Stomach (tissue), 9 donors: ENCODE results near the gene TEX19. TPM values are rescaled to one million over a fixed set of nuclear protein-coding genes. Genes with fewer than 3 reads are reported as not detected.

Experiments
- DNase-seq, 2 donors: peaks; one replicate each; pipeline versions ENCODE4 v3.0.0 to v3.0.0-alpha.2; 2013 to 2019
- H3K27ac ChIP-seq, 5 donors: fragments of 200-600 bp in 4 of 5; sonication (generic) in 4 of 5; one replicate each; pipeline ENCODE4 v1.5.1; 2013 to 2019; ENCODE audit warnings: mild to moderate bottlenecking in 1 of 5, moderate library complexity in 1 of 5
- H3K27me3 ChIP-seq, 3 donors: fragments of 200-600 bp; sonication (generic); one replicate each; pipeline ENCODE4 v1.5.1; 2017 to 2019; ENCODE audit warnings: mixed run types in 1 of 3
- H3K36me3 ChIP-seq, 4 donors: fragments of 200-600 bp; sonication (generic); 1 replicate in 3 of 4; 2 replicates in 1 of 4; pipeline ENCODE4 v1.5.1; 2016 to 2019
- H3K4me1 ChIP-seq, 4 donors: fragments of 200-600 bp; sonication (generic); one replicate each; pipeline ENCODE4 v1.5.1; 2016 to 2019
- H3K4me3 ChIP-seq, 4 donors: fragments of 200-600 bp; sonication (generic) in 3 of 4; one replicate each; pipeline ENCODE4 v1.5.1; 2016 to 2019; ENCODE audit warnings: mild to moderate bottlenecking in 1 of 4
- H3K9me3 ChIP-seq, 4 donors: fragments of 200-600 bp; sonication (generic); one replicate each; pipeline ENCODE4 v1.5.1; 2016 to 2019
- EP300 ChIP-seq: sonication (generic); formaldehyde crosslinking; IDR thresholded peaks from one replicate; pipeline ENCODE4 v1.6.1; 2017; ENCODE audit warnings: antibody characterized with exemption
- POLR2A ChIP-seq, 4 donors: fragments of 450-650 bp; IDR thresholded peaks; one replicate each; pipeline ENCODE4 v1.6.1; 2016; ENCODE audit warnings: antibody characterized with exemption in 4 of 4, control low read depth in 2 of 4, mild to moderate bottlenecking in 1 of 4, moderate library complexity in 1 of 4
- POLR2AphosphoS5 ChIP-seq, 3 donors: sonication (generic); formaldehyde crosslinking; IDR thresholded peaks; one replicate each; pipeline ENCODE4 v1.6.1; 2016; ENCODE audit warnings: antibody characterized with exemption in 3 of 3
- WGBS, 5 donors: extraction: QIAGEN DNeasy Blood & Tissue Kit in 3 of 5; methylation state at CpG; one replicate each; pipeline versions ENCODE4 v1.1.5 to v1.1.7; 2013 to 2018; 5-methylcytosine and 5-hydroxymethylcytosine counted together
- intact Hi-C: fragments of 100-400 bp; cut with DNase I; formaldehyde crosslinking; loops from one replicate; pipeline ENCODE4 v1.15.1; 2023; ENCODE audit warnings: low total_unique reads
- polyA plus RNA-seq, 3 donors: library from polyadenylated mRNA; stranded (reverse); fragments of 200-250 nt; gene quantifications; one replicate each; pipeline ENCODE4 v1.2.3, GENCODE V29; 2013
- total RNA-seq, 5 donors: library from RNA; depleted of rRNA; stranded (reverse); fragments of >200 nt; gene quantifications; one replicate each; pipeline versions ENCODE4 v1.1.0 to v1.2.3, GENCODE V29; 2014 to 2016
- TF ChIP-seq, protein P1 (sequence below), 7 experiments: fragments of 450-650 bp in 4 of 7; fragments of 200-600 bp in 3 of 7; sonication (generic) in 3 of 7; IDR thresholded peaks; one replicate each; pipeline ENCODE4 v1.5.1; 2016 to 2019; ENCODE audit warnings: antibody characterized with exemption in 7 of 7, control low read depth in 2 of 7, mild to moderate bottlenecking in 1 of 7
- donor health status: healthy with polysubstance abuse.
- donor health status: Bipolar disorder and iron deficiency.
- donor health status: healthy.

TEX19 gene
- total and polyA plus RNA-seq, 8 donors, result not detected

- intact Hi-C loops, result no loop called here
- Histone ChIP-seq H3K27ac (no peak overlapping the region), H3K4me3 (no peak overlapping the region), H3K9me3 (no peaks in the 10 kb centered on the region), H3K4me1 (peaks cover 0 to 19% (median 12%) of the 10 kb centered on the region in 4 donors), H3K27me3 (peaks cover 0 to 36% (median 0%) of the 10 kb centered on the region in 3 donors), H3K36me3 (no peaks in the 10 kb centered on the region)
- TF ChIP-seq POLR2AphosphoS5 (IDR thresholded peaks at IDR 0.05) (no peak), POLR2A (IDR thresholded peaks at IDR 0.05) (no peak), EP300 (no peak)
- TF ChIP-seq, protein P1, sequence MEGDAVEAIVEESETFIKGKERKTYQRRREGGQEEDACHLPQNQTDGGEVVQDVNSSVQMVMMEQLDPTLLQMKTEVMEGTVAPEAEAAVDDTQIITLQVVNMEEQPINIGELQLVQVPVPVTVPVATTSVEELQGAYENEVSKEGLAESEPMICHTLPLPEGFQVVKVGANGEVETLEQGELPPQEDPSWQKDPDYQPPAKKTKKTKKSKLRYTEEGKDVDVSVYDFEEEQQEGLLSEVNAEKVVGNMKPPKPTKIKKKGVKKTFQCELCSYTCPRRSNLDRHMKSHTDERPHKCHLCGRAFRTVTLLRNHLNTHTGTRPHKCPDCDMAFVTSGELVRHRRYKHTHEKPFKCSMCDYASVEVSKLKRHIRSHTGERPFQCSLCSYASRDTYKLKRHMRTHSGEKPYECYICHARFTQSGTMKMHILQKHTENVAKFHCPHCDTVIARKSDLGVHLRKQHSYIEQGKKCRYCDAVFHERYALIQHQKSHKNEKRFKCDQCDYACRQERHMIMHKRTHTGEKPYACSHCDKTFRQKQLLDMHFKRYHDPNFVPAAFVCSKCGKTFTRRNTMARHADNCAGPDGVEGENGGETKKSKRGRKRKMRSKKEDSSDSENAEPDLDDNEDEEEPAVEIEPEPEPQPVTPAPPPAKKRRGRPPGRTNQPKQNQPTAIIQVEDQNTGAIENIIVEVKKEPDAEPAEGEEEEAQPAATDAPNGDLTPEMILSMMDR (IDR thresholded peaks at IDR 0.05), result no peak
- 54 to 65% (median 61%) methylated on average over 11 of the region's 11 CpGs for WGBS, 5 donors
- DNase-seq, result no peak
Measured at GRCh38 chr17:82348866-82349265, 10.2 kb upstream of the TEX19 start.

- DNase-seq, result peak in 1 of 2 donors; percentile 56
- peaks cover 0 to 36% (median 0%) of the 10 kb centered on the region in 3 donors for H3K27me3 ChIP-seq
- no peaks in the 10 kb centered on the region for H3K36me3 ChIP-seq
- TF ChIP-seq EP300 (no peak), POLR2AphosphoS5 (IDR thresholded peaks at IDR 0.05) (no peak), POLR2A (IDR thresholded peaks at IDR 0.05) (no peak)
- TF ChIP-seq, protein P1 (IDR thresholded peaks at IDR 0.05), result no peak
- no peaks in the 10 kb centered on the region for H3K9me3 ChIP-seq
- H3K4me1 ChIP-seq, result peaks cover 0 to 19% (median 12%) of the 10 kb centered on the region in 4 donors
- H3K27ac ChIP-seq, result no peak overlapping the region
- no peak overlapping the region for H3K4me3 ChIP-seq
- intact Hi-C loops, result no loop called here
- WGBS, 5 donors, result 28 to 51% (median 44%) methylated on average over 11 of the region's 11 CpGs
Measured at GRCh38 chr17:82349287-82349701, 9.8 kb upstream of the TEX19 start.

GRCh38 chr17:82350182-82351030, 8.6 kb upstream of the TEX19 start:
- WGBS, 5 donors, result 76 to 87% (median 86%) methylated on average over 21 to 28 of the region's 28 CpGs
- no peak for DNase-seq
- H3K4me1 ChIP-seq, result peaks cover 4 to 14% (median 9%) of the 10 kb centered on the region in 4 donors
- no peak overlapping the region for H3K27ac ChIP-seq
- peaks cover 0 to 36% (median 0%) of the 10 kb centered on the region in 3 donors for H3K27me3 ChIP-seq
- H3K9me3 ChIP-seq, result no peaks in the 10 kb centered on the region
- intact Hi-C loops, result loop anchor here (5.0 kb wide), 1 partner anchor 62 kb away; no protein-coding TSS in a partner anchor
- TF ChIP-seq POLR2A (IDR thresholded peaks at IDR 0.05), result no peak
- TF ChIP-seq POLR2AphosphoS5 (IDR thresholded peaks at IDR 0.05), result no peak
- no peak for TF ChIP-seq EP300
- TF ChIP-seq, protein P1 (IDR thresholded peaks at IDR 0.05), result no peak
- no peaks in the 10 kb centered on the region for H3K36me3 ChIP-seq
- H3K4me3 ChIP-seq, result no peak overlapping the region

- intact Hi-C loops, result loop anchor here (5.0 kb wide), 1 partner anchor 61 kb away; no protein-coding TSS in a partner anchor
- Histone ChIP-seq H3K4me1 (peaks cover 6 to 23% (median 16%) of the 10 kb centered on the region in 4 donors), H3K27me3 (peaks cover 0 to 38% (median 0%) of the 10 kb centered on the region in 3 donors), H3K36me3 (no peaks in the 10 kb centered on the region), H3K27ac (no peak overlapping the region), H3K9me3 (no peaks in the 10 kb centered on the region), H3K4me3 (no peak overlapping the region)
- 48 to 59% (median 51%) methylated on average over 14 to 21 of the region's 21 CpGs for WGBS, 5 donors
- no peak for TF ChIP-seq EP300
- no peak for TF ChIP-seq POLR2AphosphoS5 (IDR thresholded peaks at IDR 0.05)
- no peak for TF ChIP-seq POLR2A (IDR thresholded peaks at IDR 0.05)
- TF ChIP-seq, protein P1 (IDR thresholded peaks at IDR 0.05), result no peak
- peak in 1 of 2 donors; percentile 38 for DNase-seq
Measured at GRCh38 chr17:82351254-82351712, 7.8 kb upstream of the TEX19 start.
